Ovary (tissue), 3 donors: Measurements from ENCODE around the gene ING1.

ENCODE experiments used
- EP300 ChIP-seq: sonication (generic); formaldehyde crosslinking; IDR thresholded peaks from one replicate; pipeline ENCODE4 v1.6.1; 2017; ENCODE audit warnings: antibody characterized with exemption
- TF ChIP-seq, protein P1 (sequence below), 3 donors: fragments of 450-650 bp in 2 of 3; fragments of 200-600 bp in 1 of 3; IDR thresholded peaks; one replicate each; pipeline versions ENCODE4 v1.5.1 to v1.8.0; 2016 to 2022; ENCODE audit warnings: antibody characterized with exemption in 3 of 3, mild to moderate bottlenecking in 1 of 3
- donor health status: DM: no; HTN: no; CAD: no.

GRCh38 chr13:110676595-110677587, 36.6 kb upstream of the ING1 start:
- TF ChIP-seq, protein P1, sequence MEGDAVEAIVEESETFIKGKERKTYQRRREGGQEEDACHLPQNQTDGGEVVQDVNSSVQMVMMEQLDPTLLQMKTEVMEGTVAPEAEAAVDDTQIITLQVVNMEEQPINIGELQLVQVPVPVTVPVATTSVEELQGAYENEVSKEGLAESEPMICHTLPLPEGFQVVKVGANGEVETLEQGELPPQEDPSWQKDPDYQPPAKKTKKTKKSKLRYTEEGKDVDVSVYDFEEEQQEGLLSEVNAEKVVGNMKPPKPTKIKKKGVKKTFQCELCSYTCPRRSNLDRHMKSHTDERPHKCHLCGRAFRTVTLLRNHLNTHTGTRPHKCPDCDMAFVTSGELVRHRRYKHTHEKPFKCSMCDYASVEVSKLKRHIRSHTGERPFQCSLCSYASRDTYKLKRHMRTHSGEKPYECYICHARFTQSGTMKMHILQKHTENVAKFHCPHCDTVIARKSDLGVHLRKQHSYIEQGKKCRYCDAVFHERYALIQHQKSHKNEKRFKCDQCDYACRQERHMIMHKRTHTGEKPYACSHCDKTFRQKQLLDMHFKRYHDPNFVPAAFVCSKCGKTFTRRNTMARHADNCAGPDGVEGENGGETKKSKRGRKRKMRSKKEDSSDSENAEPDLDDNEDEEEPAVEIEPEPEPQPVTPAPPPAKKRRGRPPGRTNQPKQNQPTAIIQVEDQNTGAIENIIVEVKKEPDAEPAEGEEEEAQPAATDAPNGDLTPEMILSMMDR (IDR thresholded peaks at IDR 0.05), result no peak
- TF ChIP-seq EP300, result no peak
